NCI-H2196 treated with DMSO at 0.1 percent for 48 hours (cell line): ENCODE measurements around the gene TP53I3.
"Not testable (repeated sequence)": the region's sequence is repeated elsewhere in the genome, so short reads cannot be mapped to it uniquely, and the experiment has no call there.

Experiments
- DNase-seq: peaks from one replicate; lab custom pipeline; 2025; ENCODE audit not compliant: unreplicated experiment; lab: John Stamatoyannopoulos, UW

The TP53I3 gene

DNA sequence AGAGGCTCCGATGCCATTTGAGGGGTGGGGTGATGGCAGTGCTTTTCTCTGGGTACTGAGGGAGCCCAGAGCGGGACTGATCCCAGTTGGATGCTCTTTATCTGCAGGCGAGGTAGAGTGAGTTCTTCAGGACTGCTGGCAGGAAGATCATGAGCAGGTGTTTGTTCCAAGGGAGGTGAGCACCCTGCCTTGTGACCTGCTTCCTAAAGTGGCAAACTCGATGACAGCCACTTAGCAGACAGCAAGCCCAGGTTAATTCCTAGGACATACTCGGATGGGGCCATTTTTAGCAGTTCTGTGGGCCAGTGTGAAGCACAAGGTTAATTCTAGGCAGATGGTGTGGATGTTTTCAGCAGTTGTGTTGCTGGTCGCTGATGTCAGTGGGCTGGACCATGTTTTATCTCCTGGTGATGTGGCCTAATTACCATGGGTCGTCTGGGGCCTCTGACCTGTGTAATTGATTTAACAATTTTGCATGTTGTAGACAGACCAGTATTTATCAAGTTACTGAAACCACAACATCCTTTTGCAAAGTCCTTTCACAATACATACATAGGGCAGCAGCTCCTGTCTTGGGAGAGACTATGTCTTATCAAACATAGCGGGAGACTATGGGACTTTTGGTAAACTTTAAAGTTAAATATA lies 30.1 kb downstream of the TP53I3 start:
- no peak for DNase-seq

GRCh38 chr2:24052951-24053350 lies 31.7 kb downstream of the TP53I3 start:
- no peak for DNase-seq

DNA sequence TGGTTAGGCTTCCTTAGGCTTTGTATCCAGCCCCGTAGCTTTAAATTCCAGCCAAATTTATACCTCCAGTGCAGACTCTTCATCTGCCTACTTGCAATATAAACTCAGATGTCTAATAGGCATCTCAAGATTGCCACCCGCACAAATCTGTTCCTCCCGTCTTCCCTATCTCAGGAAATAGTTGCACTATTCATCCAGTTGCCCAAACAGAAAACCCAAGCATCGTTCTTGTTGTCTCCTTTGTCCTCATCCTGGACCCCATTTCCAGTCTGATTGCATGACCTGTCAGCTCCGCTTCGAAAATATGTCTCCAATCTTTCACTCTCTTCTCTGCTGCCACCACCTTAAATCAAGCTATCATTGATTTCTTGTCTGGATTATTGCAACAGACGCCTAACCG lies 32.8 kb downstream of the TP53I3 start:
- DNase-seq = no peak

DNA sequence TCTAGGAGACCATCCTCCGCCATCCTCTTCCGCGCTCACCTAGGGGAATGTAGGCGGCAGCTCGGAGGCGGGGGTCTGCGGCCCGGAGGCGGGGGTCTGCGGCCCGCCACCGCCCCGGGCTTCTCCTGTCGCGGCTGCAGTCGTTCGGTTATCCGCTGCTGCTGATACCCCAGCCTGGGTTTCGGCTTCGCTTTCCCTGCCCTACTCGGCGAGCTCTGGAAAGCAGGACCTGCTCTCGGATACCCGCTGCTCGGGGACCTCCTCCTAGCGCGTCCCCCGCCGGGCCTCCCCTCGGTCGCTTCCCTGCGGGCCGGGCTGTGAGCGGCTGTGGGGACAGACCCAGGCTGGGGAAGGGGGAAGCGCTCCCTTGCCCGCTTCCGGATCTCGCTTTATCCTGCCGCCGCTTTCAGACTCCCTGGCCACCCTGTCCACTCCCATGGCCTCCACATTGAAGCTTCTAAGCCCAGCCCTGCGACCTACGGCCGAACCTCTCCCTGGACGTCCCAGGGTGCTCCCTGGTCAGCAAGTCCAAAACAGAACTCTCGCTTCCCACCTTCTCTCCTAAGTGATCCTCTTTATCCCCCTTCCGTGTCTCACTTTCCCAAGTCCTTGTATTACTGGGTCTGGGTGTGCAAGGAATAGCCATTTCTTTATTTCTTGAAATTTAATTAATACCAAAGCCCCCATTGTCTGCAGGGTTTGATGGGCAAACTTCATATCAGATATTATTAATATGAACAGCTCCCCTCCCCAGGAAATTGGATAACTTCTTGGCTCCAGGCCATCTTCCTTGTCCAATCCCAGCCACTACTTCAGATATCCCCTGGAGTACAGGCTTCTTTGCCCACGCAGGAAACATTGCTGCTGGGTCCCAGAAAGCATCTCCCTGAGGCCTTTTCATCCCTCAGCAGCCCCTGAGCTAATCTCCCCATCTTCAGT lies 34.3 kb downstream of the TP53I3 start:
- DNase-seq = no peak

- peak; percentile 26 for DNase-seq
Observed at GRCh38 chr2:24049485-24050021, 35.1 kb downstream of the TP53I3 start, which contains the start of gene FKBP1B. TSS of gene FKBP1B (plus strand) at chr2:24049741. CDS start at chr2:24049850, 109 bp downstream.

GRCh38 chr2:24048769-24049484 lies 35.7 kb downstream of the TP53I3 start:
- no peak for DNase-seq

- DNase-seq = no peak
Observed at GRCh38 chr2:24047703-24048033, 37.0 kb downstream of the TP53I3 start.

GRCh38 chr2:24046930-24047702 lies 37.5 kb downstream of the TP53I3 start, which contains the start of gene WDCP:
TSS of gene WDCP (minus strand) at chr2:24047391. CDS start at chr2:24039494, 7,897 bp downstream.
- peak; percentile 98 for DNase-seq

DNA sequence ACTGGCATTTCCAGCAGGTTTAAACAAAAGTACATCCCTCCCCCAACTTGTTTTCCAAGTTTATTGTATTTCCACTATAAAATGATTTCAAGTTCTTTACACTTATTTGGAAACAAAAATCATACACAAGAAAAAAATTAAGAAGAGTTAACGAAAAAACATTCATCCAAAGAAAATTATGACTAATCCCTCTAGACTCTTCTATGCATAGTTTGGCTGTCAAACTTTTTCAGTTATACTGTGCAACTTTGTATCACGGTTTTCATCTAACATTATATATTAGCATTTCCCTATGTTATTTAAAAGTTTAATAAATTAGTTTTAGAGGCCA lies 38.1 kb downstream of the TP53I3 start:
- no peak for DNase-seq

- no peak for DNase-seq
Observed at GRCh38 chr2:24045511-24046508, 38.8 kb downstream of the TP53I3 start.

GRCh38 chr2:24043133-24043532 lies 41.5 kb downstream of the TP53I3 start:
- DNase-seq = not testable (repeated sequence)

DNA sequence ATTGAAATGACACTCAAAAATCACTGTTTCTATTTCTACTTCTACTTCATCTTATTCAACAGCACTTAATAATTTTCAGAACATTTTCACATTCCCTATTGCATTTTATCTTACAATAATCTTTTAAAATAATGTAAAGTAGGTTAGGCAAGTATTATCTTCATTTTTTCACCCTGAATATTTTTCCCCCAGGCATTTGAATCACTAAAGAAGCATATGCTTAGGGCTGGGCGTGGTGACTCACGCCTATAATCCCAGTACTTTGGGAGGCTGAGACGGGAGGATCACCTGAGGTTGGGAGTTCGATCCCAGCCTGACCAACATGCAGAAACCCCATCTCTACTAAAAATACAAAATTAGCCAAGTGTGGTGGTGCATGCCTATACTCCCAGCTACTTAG lies 44.1 kb downstream of the TP53I3 start:
- no peak for DNase-seq

GRCh38 chr2:24038786-24039499 lies 45.7 kb downstream of the TP53I3 start:
- DNase-seq = no peak
